Measurements from ENCODE around the gene ZNF682.
"Not testable (repeated sequence)": the region's sequence is repeated elsewhere in the genome, so short reads cannot be mapped to it uniquely, and the experiment has no call there.

Gene ZNF682

DNA sequence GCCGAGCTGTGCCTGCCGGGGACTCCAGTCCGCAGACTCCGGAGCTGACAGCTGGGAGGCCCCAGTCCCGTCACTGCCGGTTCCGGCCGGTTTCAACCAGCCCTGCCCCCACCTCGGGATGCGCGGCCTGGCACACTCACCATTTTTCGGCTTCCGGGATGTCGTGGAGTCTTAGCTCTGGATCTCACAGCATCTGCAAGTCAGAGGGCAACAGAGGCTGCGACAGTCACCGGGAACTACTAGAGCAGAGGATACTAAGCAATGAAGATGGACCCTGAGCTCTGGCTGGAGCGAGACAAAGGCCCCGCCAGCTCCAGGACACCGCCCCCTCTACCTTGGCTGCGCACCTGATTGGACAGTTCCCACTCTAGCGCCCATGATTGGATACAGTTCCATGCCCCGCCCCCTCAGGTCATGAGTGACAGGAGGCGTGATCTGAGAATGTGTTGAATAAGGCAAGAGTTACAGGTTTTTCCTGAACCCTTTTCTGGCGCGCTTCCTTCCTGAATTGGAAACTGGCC is at the start of gene ZNF682:
ZNF682 (minus strand) TSS at position 303 of the 521 bp plus-strand sequence; CDS start at position 143, 160 bp downstream.
- no peak for TF ChIP-seq ZFX (IDR thresholded peaks at IDR 0.05; ENCODE audit: borderline replicate concordance)
- TF ChIP-seq, protein P1, sequence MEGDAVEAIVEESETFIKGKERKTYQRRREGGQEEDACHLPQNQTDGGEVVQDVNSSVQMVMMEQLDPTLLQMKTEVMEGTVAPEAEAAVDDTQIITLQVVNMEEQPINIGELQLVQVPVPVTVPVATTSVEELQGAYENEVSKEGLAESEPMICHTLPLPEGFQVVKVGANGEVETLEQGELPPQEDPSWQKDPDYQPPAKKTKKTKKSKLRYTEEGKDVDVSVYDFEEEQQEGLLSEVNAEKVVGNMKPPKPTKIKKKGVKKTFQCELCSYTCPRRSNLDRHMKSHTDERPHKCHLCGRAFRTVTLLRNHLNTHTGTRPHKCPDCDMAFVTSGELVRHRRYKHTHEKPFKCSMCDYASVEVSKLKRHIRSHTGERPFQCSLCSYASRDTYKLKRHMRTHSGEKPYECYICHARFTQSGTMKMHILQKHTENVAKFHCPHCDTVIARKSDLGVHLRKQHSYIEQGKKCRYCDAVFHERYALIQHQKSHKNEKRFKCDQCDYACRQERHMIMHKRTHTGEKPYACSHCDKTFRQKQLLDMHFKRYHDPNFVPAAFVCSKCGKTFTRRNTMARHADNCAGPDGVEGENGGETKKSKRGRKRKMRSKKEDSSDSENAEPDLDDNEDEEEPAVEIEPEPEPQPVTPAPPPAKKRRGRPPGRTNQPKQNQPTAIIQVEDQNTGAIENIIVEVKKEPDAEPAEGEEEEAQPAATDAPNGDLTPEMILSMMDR (IDR thresholded peaks at IDR 0.05) = no peak
- peak within 1 kb of the TSS; percentile 90 for H3K27ac ChIP-seq

- not testable (repeated sequence) for H3K27ac ChIP-seq
Observed at GRCh38 chr19:20082876-20083275, 43.6 kb upstream of the ZNF682 start.

- not testable (repeated sequence) for H3K27ac ChIP-seq
Observed at GRCh38 chr19:20082232-20082833, 43.0 kb upstream of the ZNF682 start.

DNA sequence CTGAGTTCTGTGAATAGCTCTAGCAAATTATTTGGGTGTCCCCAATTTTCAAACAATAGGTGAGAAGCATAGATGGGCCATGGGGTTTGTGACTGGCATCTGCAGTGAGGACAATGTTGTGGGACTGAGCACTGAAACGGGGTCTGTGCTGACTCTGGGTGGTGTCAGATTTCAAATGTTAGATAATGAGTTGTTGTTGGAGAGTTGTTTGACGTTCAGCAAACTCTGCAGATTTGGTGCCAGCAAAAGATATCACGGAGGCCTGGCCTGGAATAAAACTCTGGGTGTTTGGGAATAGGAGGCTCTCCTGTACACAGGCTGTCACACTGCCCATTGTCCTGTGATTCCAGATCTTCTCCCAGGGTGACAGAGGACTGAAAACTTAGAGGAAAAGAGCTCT is 41.4 kb upstream of the ZNF682 start:
- TF ChIP-seq, protein P1 (IDR thresholded peaks at IDR 0.05) = no peak
- no peak for TF ChIP-seq ZFX (IDR thresholded peaks at IDR 0.05; ENCODE audit: borderline replicate concordance)
- H3K27ac ChIP-seq = no peak overlapping the region

GRCh38 chr19:20079476-20079875 is 40.2 kb upstream of the ZNF682 start:
- H3K27ac ChIP-seq = no peak overlapping the region
- TF ChIP-seq, protein P1 (IDR thresholded peaks at IDR 0.05) = no peak
- TF ChIP-seq ZFX (IDR thresholded peaks at IDR 0.05; ENCODE audit: borderline replicate concordance) = no peak

DNA sequence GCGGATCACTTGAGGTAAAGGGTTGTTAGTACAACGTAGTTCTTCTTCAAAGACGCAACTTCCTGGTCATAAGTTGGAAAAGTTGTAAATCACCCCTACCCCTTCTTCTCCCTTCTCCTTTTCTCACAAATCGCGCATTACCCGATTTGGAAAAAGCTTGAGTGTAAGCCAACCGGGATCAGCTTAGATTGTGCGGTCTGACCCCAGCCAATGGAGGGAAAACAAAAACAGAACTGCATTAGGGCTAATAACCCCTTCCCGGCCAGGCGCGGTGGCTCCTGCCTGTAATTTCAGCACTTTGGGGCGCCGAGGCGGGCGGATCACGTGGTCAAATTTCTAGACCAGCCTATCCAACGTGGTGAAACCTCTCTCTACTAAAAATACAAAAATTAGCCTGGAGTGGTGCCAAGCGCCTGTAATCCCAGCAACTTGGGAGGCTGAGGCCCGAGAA is 39.3 kb upstream of the ZNF682 start:
- no peak overlapping the region for H3K27ac ChIP-seq
- no peak for TF ChIP-seq ZFX (IDR thresholded peaks at IDR 0.05; ENCODE audit: borderline replicate concordance)
- TF ChIP-seq, protein P1 (IDR thresholded peaks at IDR 0.05) = no peak

DNA sequence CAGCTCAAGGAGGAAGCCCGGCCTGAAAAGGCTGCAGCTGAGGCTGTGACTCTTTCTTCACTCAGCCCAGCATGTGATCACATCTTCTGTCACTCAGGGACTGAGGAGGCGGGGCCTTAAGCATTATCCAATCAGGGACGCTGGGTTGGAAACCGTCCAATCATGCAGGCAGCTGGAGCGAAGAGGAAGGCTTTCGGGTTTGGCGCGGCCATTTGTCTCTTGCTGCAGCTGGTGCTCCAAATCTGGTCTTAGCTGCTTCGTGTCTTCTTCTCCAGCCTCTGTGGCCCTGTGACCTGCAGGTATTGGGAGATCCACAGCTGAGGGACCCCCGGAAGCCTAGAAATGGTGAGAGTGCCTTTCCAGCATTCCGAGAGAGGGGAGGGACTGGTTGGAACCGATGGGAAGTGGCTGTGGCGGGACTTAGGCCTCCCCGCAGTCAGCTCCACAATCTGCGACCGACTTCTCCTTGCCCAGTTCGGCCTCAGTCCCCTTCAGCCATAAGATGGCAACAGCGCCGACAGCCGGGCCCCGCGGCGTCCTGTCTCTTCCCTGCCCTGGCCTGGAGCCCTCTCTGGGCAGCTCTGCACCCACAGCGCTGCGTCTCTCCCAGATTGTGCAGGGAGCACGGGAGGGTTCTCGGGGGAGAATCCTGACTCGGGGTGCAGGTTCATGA is 38.6 kb upstream of the ZNF682 start, which contains the start of gene ZNF90:
ZNF90 (plus strand) TSS at position 210 of the 673 bp plus-strand sequence; CDS start at position 343, 133 bp downstream.
- no peak for TF ChIP-seq ZFX (IDR thresholded peaks at IDR 0.05; ENCODE audit: borderline replicate concordance)
- TF ChIP-seq, protein P1 (IDR thresholded peaks at IDR 0.05) = no peak
- H3K27ac ChIP-seq = no peak within 1 kb of the TSS

- no peak overlapping the region for H3K27ac ChIP-seq
- no peak for TF ChIP-seq ZFX (IDR thresholded peaks at IDR 0.05; ENCODE audit: borderline replicate concordance)
- TF ChIP-seq, protein P1 (IDR thresholded peaks at IDR 0.05) = no peak
Observed at GRCh38 chr19:20072936-20073335, 33.6 kb upstream of the ZNF682 start.

Measured in 22Rv1 (cell line).